H9 (cell line): ENCODE results near the gene LDLRAP1. TPM values are rescaled to one million over a fixed set of nuclear protein-coding genes. Genes with fewer than 3 reads are reported as not detected.

Source experiments
- DNase-seq: peaks from one replicate; pipeline ENCODE4 v3.0.0-alpha.2; 2017
- H2AFZ ChIP-seq: one replicate; pipeline ENCODE4 v1.6.1; 2013; ENCODE audit warnings: mild to moderate bottlenecking, low read length, control low read depth, moderate library complexity
- H2AK5ac ChIP-seq: 2 replicates; pipeline ENCODE4 v1.6.1; 2013; ENCODE audit warnings: low read length, control low read depth, mixed read lengths; ENCODE audit not compliant: insufficient read length
- H2BK120ac ChIP-seq: one replicate; pipeline ENCODE4 v1.6.1; 2013; ENCODE audit warnings: low read depth, mild to moderate bottlenecking, low read length, control low read depth, inconsistent platforms; ENCODE audit not compliant: poor library complexity, severe bottlenecking
- H2BK12ac ChIP-seq: 2 replicates; pipeline ENCODE4 v1.6.1; 2013; ENCODE audit warnings: low read length, control low read depth, mixed read lengths, low read depth; ENCODE audit not compliant: insufficient read length
- H2BK15ac ChIP-seq: 2 replicates; pipeline ENCODE4 v1.6.1; 2013; ENCODE audit warnings: low read depth, low read length, control low read depth
- H2BK20ac ChIP-seq: one replicate; pipeline ENCODE4 v1.6.1; 2013; ENCODE audit warnings: low read depth, mild to moderate bottlenecking, low read length, control low read depth, inconsistent platforms; ENCODE audit not compliant: poor library complexity, severe bottlenecking
- H2BK5ac ChIP-seq: 2 replicates; pipeline ENCODE4 v1.6.1; 2013; ENCODE audit warnings: low read length, control low read depth, mixed read lengths; ENCODE audit not compliant: insufficient read length
- H3K14ac ChIP-seq: 2 replicates; pipeline ENCODE4 v1.6.1; 2013; ENCODE audit warnings: low read length, control low read depth; ENCODE audit not compliant: insufficient read depth
- H3K18ac ChIP-seq: 2 replicates; pipeline ENCODE4 v1.6.1; 2013; ENCODE audit warnings: low read depth, mild to moderate bottlenecking, mixed read lengths, low read length, control low read depth; ENCODE audit not compliant: insufficient read length
- H3K23ac ChIP-seq: 2 replicates; pipeline ENCODE4 v1.6.1; 2013; ENCODE audit warnings: low read length, control low read depth, mixed read lengths, low read depth; ENCODE audit not compliant: insufficient read length
- H3K23me2 ChIP-seq: 2 replicates; pipeline ENCODE4 v1.6.1; 2013; ENCODE audit warnings: low read depth, mild to moderate bottlenecking, mixed read lengths, low read length, control low read depth; ENCODE audit not compliant: insufficient read length, poor library complexity, severe bottlenecking
- H3K27ac ChIP-seq: 2 replicates; pipeline ENCODE4 v1.5.1; 2013; ENCODE audit warnings: low read length, control low read depth, mixed read lengths, low read depth; ENCODE audit not compliant: insufficient read length
- H3K27me3 ChIP-seq: 2 replicates; pipeline ENCODE4 v1.6.1; 2013; ENCODE audit warnings: low read length, control low read depth, inconsistent platforms; ENCODE audit not compliant: insufficient read depth
- H3K4ac ChIP-seq: 2 replicates; pipeline ENCODE4 v1.6.1; 2013; ENCODE audit warnings: low read depth, mild to moderate bottlenecking, control low read depth, inconsistent platforms, low read length, moderate library complexity
- H3K4me1 ChIP-seq: 2 replicates; pipeline ENCODE4 v1.6.1; 2013; ENCODE audit warnings: low read length, control low read depth, inconsistent platforms; ENCODE audit not compliant: insufficient read depth
- H3K4me2 ChIP-seq: 2 replicates; pipeline ENCODE4 v1.6.1; 2013; ENCODE audit warnings: low read length, control low read depth, mixed read lengths; ENCODE audit not compliant: insufficient read length, insufficient read depth
- H3K56ac ChIP-seq: 2 replicates; pipeline ENCODE4 v1.6.1; 2013; ENCODE audit warnings: low read depth, mild to moderate bottlenecking, mixed read lengths, low read length, control low read depth; ENCODE audit not compliant: insufficient read length
- H3K79me1 ChIP-seq: 2 replicates; pipeline ENCODE4 v1.6.1; 2013; ENCODE audit warnings: low read depth, mild to moderate bottlenecking, moderate library complexity, low read length, control low read depth, inconsistent platforms; ENCODE audit not compliant: insufficient read depth, poor library complexity, severe bottlenecking
- H3K79me2 ChIP-seq: 2 replicates; pipeline ENCODE4 v1.6.1; 2013; ENCODE audit warnings: low read length, control low read depth, inconsistent platforms; ENCODE audit not compliant: insufficient read depth
- H3K9ac ChIP-seq: 2 replicates; pipeline ENCODE4 v1.6.1; 2013; ENCODE audit warnings: low read length, control low read depth, mixed read lengths; ENCODE audit not compliant: insufficient read length; ENCODE audit errors: extremely low read depth
- H3K9me3 ChIP-seq: one replicate; pipeline ENCODE4 v1.6.1; 2013; ENCODE audit warnings: low read depth, low read length, inconsistent platforms; ENCODE audit not compliant: control insufficient read depth
- H3T11ph ChIP-seq: one replicate; pipeline ENCODE4 v1.6.1; 2013; ENCODE audit warnings: mild to moderate bottlenecking, low read length, control low read depth, inconsistent platforms
- H4K20me1 ChIP-seq: one replicate; pipeline ENCODE4 v1.6.1; 2013; ENCODE audit not compliant: control insufficient read depth, insufficient read length, insufficient read depth
- H4K5ac ChIP-seq: 2 replicates; pipeline ENCODE4 v1.6.1; 2013; ENCODE audit warnings: low read depth, mild to moderate bottlenecking, mixed read lengths, low read length, control low read depth; ENCODE audit not compliant: insufficient read length
- H4K8ac ChIP-seq: replicated peaks from 2 replicates; pipeline ENCODE4 v1.6.1; 2013; ENCODE audit warnings: low read length, control low read depth, mixed read lengths, low read depth; ENCODE audit not compliant: insufficient read length
- H4K91ac ChIP-seq: 2 replicates; pipeline ENCODE4 v1.6.1; 2013; ENCODE audit warnings: low read depth, mild to moderate bottlenecking, moderate library complexity, mixed read lengths, low read length, control low read depth; ENCODE audit not compliant: insufficient read length
- H3K27ac Mint-ChIP-seq, 3 experiments: 2 replicates in 2 of 3; 3 replicates in 1 of 3; pipeline ENCODE4 v1.8.0; 2020 to 2021; ENCODE audit warnings: mixed read lengths in 3 of 3, mild to moderate bottlenecking in 1 of 3, moderate library complexity in 1 of 3
- H3K27me3 Mint-ChIP-seq: 2 replicates; pipeline ENCODE4 v1.8.0; 2021; ENCODE audit warnings: low read depth, mild to moderate bottlenecking, moderate library complexity, mixed read lengths
- H3K36me3 Mint-ChIP-seq, 3 experiments: 2 replicates in 2 of 3; 3 replicates in 1 of 3; pipeline ENCODE4 v1.8.0; 2020 to 2021; ENCODE audit warnings: low read depth in 3 of 3, mixed read lengths in 3 of 3; ENCODE audit not compliant: insufficient read depth in 1 of 3
- H3K4me1 Mint-ChIP-seq, 2 experiments: 2 replicates each; pipeline ENCODE4 v1.8.0; 2020; ENCODE audit warnings: mixed read lengths in 2 of 2
- H3K4me3 Mint-ChIP-seq, 2 experiments: 2 replicates in 1 of 2; 3 replicates in 1 of 2; pipeline ENCODE4 v1.8.0; 2020 to 2021; ENCODE audit warnings: mild to moderate bottlenecking in 2 of 2, mixed read lengths in 2 of 2, moderate library complexity in 1 of 2
- H3K9me3 Mint-ChIP-seq, 2 experiments: 2 replicates in 1 of 2; 3 replicates in 1 of 2; pipeline ENCODE4 v1.8.0; 2020; ENCODE audit warnings: mild to moderate bottlenecking in 2 of 2, mixed read lengths in 2 of 2, moderate library complexity in 1 of 2
- CTCF ChIP-seq: fragments of 200-600 bp; sonication (generic); conservative IDR thresholded peaks from 3 replicates; pipeline ENCODE4 v1.8.0; 2021; ENCODE audit warnings: antibody characterized with exemption, mild to moderate bottlenecking
- WGBS: extraction: QIAGEN DNeasy Blood & Tissue Kit; methylation state at CpG from one replicate; pipeline ENCODE4 v1.1.7; 2013; ENCODE audit warnings: missing lambda C conversion rate, low lambda C conversion rate, mixed read lengths; ENCODE audit not compliant: insufficient read length; ENCODE audit errors: extremely low coverage; 5-methylcytosine and 5-hydroxymethylcytosine counted together
- total RNA-seq: library from RNA; stranded (reverse); gene quantifications from 2 replicates; pipeline ENCODE4 v1.2.1, GENCODE V29; 2021

Gene LDLRAP1
- total RNA-seq, 1 experiment from 2014 or later, result 15.7 TPM

GRCh38 chr1:25557543-25557942 is 14.1 kb downstream of the LDLRAP1 start:
- Histone ChIP-seq H3K18ac (no peak overlapping the region), H2AFZ (no peak overlapping the region), H2BK15ac (no peak overlapping the region), H2BK20ac (no peak overlapping the region), H3K79me1 (no peaks in the 10 kb centered on the region), H3K9ac (no peak overlapping the region), H3K27me3 (no peaks in the 10 kb centered on the region), H3K79me2 (no peaks in the 10 kb centered on the region), H4K91ac (no peak overlapping the region), H3K14ac (no peak overlapping the region), H3K9me3 (no peaks in the 10 kb centered on the region), H3K23ac (no peak overlapping the region), H3K4ac (no peak overlapping the region), H2BK120ac (no peak overlapping the region), H2BK12ac (no peak overlapping the region), H3K56ac (no peak overlapping the region), H3K23me2 (no peaks in the 10 kb centered on the region), H3K27ac (no peak overlapping the region), H4K20me1 (no peaks in the 10 kb centered on the region), H4K8ac (no peak overlapping the region), H3K4me2 (no peak overlapping the region), H2AK5ac (no peak overlapping the region), H3T11ph (no peak overlapping the region), H3K4me1 (no peaks in the 10 kb centered on the region), H4K5ac (no peak overlapping the region), H2BK5ac (no peak overlapping the region)
- H3K27me3 Mint-ChIP-seq, result no peaks in the 10 kb centered on the region
- no peak overlapping the region for H3K4me3 Mint-ChIP-seq
- 0 out of 7 replicates have a peak overlapping the region, but pooled peaks of 1 of the 3 experiments have one; percentile 57 for H3K27ac Mint-ChIP-seq
- no peak for TF ChIP-seq CTCF
- H3K36me3 Mint-ChIP-seq, result peaks cover 0 to 18% (median 9%) of the 10 kb centered on the region in 3 experiments; a peak in 4 of 7 replicates
- WGBS, result no CpG with 5 or more reads among the region's 7 CpGs
- no peaks in the 10 kb centered on the region for H3K9me3 Mint-ChIP-seq
- DNase-seq, result no peak
- H3K4me1 Mint-ChIP-seq, result peaks cover 0 to 6% of the 10 kb centered on the region in 2 experiments; a peak in 3 of 4 replicates
